Endodermal cell (in vitro differentiated cells): ENCODE data around the gene IER2. TPM values are rescaled to one million over a fixed set of nuclear protein-coding genes. Genes with fewer than 3 reads are reported as not detected.
A peak's percentile ranks its signal among the peaks of the same experiment; 100 is the strongest.

Source experiments
- DNase-seq: peaks from one replicate; pipeline ENCODE4 v3.0.0-alpha.2; 2017
- H3K27ac ChIP-seq: 2 replicates; pipeline ENCODE4 v1.5.1; 2013; ENCODE audit warnings: mild to moderate bottlenecking, low read depth, low read length, moderate library complexity
- H3K27me3 ChIP-seq: 2 replicates; pipeline ENCODE4 v1.6.1; 2013; ENCODE audit warnings: mild to moderate bottlenecking, low read length, moderate library complexity; ENCODE audit not compliant: insufficient read depth, control insufficient read depth, poor library complexity, severe bottlenecking
- H3K36me3 ChIP-seq: 2 replicates; pipeline ENCODE4 v1.7.0; 2013; ENCODE audit warnings: mild to moderate bottlenecking, low read length, moderate library complexity; ENCODE audit not compliant: control insufficient read depth, insufficient read depth
- H3K4me1 ChIP-seq: one replicate; pipeline ENCODE4 v1.7.0; 2013; ENCODE audit warnings: low read length; ENCODE audit not compliant: control insufficient read depth, insufficient read depth
- H3K4me3 ChIP-seq: 2 replicates; pipeline ENCODE4 v1.5.1; 2013; ENCODE audit warnings: mild to moderate bottlenecking, low read length, moderate library complexity
- H3K9ac ChIP-seq: 2 replicates; pipeline ENCODE4 v1.6.1; 2013; ENCODE audit warnings: mild to moderate bottlenecking, low read length, moderate library complexity; ENCODE audit not compliant: poor library complexity, severe bottlenecking; ENCODE audit errors: extremely low read depth
- H3K9me3 ChIP-seq: 2 replicates; pipeline ENCODE4 v1.6.1; 2013; ENCODE audit warnings: mild to moderate bottlenecking, low read length, moderate library complexity; ENCODE audit not compliant: control insufficient read depth
- H3K27ac Mint-ChIP-seq: 2 replicates; pipeline ENCODE4 v1.8.0; 2020; ENCODE audit warnings: mixed read lengths
- H3K27me3 Mint-ChIP-seq: 2 replicates; pipeline ENCODE4 v1.8.0; 2021; ENCODE audit warnings: mild to moderate bottlenecking, mixed read lengths; ENCODE audit not compliant: insufficient read depth
- H3K36me3 Mint-ChIP-seq: 2 replicates; pipeline ENCODE4 v1.8.0; 2020; ENCODE audit warnings: low read depth, mixed read lengths
- H3K4me1 Mint-ChIP-seq: 2 replicates; pipeline ENCODE4 v1.8.0; 2020; ENCODE audit warnings: mixed read lengths
- H3K4me3 Mint-ChIP-seq: 2 replicates; pipeline ENCODE4 v1.8.0; 2020; ENCODE audit warnings: mild to moderate bottlenecking, moderate library complexity, mixed read lengths
- H3K9me3 Mint-ChIP-seq: 2 replicates; pipeline ENCODE4 v1.8.0; 2020; ENCODE audit warnings: mild to moderate bottlenecking, mixed read lengths
- WGBS, 2 experiments: methylation state at CpG; one replicate each; pipeline versions ENCODE4 v1.1.5 to v1.1.7; 2013; ENCODE audit warnings: missing lambda C conversion rate in 2 of 2, mixed read lengths in 1 of 2; ENCODE audit not compliant: insufficient coverage in 1 of 2, insufficient read length in 1 of 2; 5-methylcytosine and 5-hydroxymethylcytosine counted together
- total RNA-seq, 2 donors: library from RNA; stranded (reverse); fragmentation: NEBNext Ultra II Directional in 1 of 2; extraction: Animal tissue kit (Norgen Biotek cat#: 25700) in 1 of 2; gene quantifications; 2 replicates in 1 of 2; 3 replicates in 1 of 2; pipeline ENCODE4 v1.2.1, GENCODE V29; 2021
- TF ChIP-seq, protein P1 (sequence below): fragments of 200-600 bp; sonication (generic); conservative IDR thresholded peaks from 2 replicates; pipeline ENCODE4 v1.5.0; 2021; ENCODE audit warnings: antibody characterized with exemption, mild to moderate bottlenecking

The IER2 gene
- total RNA-seq, 2 donors from 2014 or later: 55.3 to 66.6 TPM

DNA sequence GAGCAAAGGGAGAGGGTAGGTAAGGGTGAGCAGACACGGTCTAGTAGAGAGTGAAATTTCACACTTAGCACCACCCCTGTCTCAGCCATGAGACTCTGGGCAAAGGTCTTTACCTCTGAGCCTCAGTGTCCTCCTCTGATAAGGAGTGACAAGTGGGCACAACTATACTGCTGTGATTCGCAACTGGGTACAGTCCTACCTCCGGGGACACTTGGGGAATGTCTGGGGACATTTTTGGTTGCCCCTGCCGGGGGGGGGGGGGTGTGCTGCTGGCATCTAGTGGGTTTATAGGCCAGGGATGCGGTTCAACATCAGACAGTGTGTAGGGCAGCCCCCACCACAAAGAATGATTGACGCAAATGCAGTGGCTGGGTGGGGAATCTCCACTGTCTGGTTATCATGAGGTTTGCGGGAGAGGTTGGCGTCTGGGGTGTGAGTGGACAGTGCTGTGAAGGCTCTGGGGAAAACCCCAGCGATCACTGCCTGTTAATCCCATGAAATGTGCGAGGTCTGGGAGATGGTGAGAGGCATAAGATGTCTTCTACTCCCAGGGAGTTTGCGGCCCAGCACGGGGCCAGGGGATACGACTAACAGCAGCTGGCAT is 27.8 kb upstream of the IER2 start:
- Histone ChIP-seq H3K9ac (no peak overlapping the region), H3K4me1 (peaks cover 25% of the 10 kb centered on the region), H3K27me3 (no peaks in the 10 kb centered on the region), H3K36me3 (peaks cover 49% of the 10 kb centered on the region), H3K9me3 (no peaks in the 10 kb centered on the region), H3K4me3 (no peak overlapping the region), H3K27ac (no peak overlapping the region)
- H3K27me3 Mint-ChIP-seq: no peaks in the 10 kb centered on the region
- no peak for DNase-seq
- TF ChIP-seq, protein P1, sequence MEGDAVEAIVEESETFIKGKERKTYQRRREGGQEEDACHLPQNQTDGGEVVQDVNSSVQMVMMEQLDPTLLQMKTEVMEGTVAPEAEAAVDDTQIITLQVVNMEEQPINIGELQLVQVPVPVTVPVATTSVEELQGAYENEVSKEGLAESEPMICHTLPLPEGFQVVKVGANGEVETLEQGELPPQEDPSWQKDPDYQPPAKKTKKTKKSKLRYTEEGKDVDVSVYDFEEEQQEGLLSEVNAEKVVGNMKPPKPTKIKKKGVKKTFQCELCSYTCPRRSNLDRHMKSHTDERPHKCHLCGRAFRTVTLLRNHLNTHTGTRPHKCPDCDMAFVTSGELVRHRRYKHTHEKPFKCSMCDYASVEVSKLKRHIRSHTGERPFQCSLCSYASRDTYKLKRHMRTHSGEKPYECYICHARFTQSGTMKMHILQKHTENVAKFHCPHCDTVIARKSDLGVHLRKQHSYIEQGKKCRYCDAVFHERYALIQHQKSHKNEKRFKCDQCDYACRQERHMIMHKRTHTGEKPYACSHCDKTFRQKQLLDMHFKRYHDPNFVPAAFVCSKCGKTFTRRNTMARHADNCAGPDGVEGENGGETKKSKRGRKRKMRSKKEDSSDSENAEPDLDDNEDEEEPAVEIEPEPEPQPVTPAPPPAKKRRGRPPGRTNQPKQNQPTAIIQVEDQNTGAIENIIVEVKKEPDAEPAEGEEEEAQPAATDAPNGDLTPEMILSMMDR: no peak
- H3K36me3 Mint-ChIP-seq: peaks cover 32% of the 10 kb centered on the region
- 91 to 95% methylated on average over 10 to 13 of the region's 13 CpGs for WGBS, 2 experiments
- peaks cover 42% of the 10 kb centered on the region for H3K4me1 Mint-ChIP-seq
- no peaks in the 10 kb centered on the region for H3K9me3 Mint-ChIP-seq
- H3K27ac Mint-ChIP-seq: peak overlapping the region; percentile 89
- no peak overlapping the region for H3K4me3 Mint-ChIP-seq

DNA sequence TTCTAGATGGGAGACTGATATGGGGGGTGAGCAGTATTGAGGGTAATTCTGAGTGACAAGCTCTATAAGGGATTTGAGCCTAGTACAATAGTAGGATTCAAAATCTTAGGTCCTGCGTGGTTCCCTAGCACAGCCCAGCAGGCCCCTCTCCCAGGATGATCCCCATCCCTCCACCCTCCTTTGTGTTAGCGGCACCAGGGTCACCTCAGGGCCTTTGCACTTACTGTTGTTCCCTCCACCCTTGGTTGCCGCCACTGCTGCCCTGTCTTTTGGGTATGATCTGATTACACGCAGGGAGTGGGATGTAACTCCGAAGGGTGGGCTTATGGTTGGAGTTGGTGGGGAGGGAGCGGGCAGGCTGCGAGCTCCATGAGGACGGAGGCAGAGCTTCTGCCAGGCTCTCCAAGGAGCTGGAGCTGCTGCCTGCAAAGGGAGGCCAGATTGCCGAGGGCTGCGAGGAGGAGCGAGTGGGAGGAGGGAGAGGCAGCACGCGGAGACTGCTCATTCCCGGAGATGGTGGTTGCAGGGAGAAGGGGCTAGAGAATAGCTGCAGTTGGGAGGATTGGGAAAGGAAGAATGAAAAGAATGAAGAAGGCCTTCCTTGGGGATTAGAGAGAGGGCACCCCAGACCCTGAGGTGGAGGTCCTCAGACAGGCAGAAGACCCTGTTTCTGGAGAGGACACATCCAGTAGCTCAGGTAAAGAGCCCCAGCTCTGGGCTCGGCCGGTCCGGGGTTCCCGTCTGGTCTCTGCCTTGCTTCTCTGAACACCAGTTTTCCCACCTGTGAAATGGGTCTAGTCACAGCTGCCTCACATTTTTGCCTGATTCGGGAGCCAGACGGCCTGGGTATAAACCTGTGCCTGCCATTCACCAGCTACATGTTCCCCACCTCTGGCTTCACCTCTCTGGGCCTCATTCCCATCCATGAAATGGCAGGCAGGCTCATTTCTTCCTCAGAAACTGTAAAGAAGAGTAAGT is 26.9 kb upstream of the IER2 start:
- Histone ChIP-seq H3K27ac (no peak overlapping the region), H3K27me3 (no peaks in the 10 kb centered on the region), H3K4me3 (no peak overlapping the region), H3K36me3 (peaks cover 57% of the 10 kb centered on the region), H3K9me3 (no peaks in the 10 kb centered on the region), H3K4me1 (peaks cover 25% of the 10 kb centered on the region), H3K9ac (no peak overlapping the region)
- 87 to 90% methylated on average over 16 to 20 of the region's 20 CpGs for WGBS, 2 experiments
- Mint-ChIP-seq H3K4me1 (peaks cover 42% of the 10 kb centered on the region), H3K36me3 (peaks cover 34% of the 10 kb centered on the region), H3K27ac (peak overlapping the region; percentile 89), H3K4me3 (no peak overlapping the region), H3K27me3 (no peaks in the 10 kb centered on the region), H3K9me3 (no peaks in the 10 kb centered on the region)
- TF ChIP-seq, protein P1: no peak
- no peak for DNase-seq

GRCh38 chr19:13127051-13127450 is 23.2 kb upstream of the IER2 start:
- TF ChIP-seq, protein P1: no peak
- H3K4me1 Mint-ChIP-seq: peaks cover 12% of the 10 kb centered on the region
- H3K4me3 Mint-ChIP-seq: no peak overlapping the region
- Histone ChIP-seq H3K27ac (no peak overlapping the region), H3K4me3 (no peak overlapping the region), H3K9ac (no peak overlapping the region), H3K27me3 (no peaks in the 10 kb centered on the region), H3K4me1 (peaks cover 3% of the 10 kb centered on the region), H3K9me3 (no peaks in the 10 kb centered on the region), H3K36me3 (peaks cover 55% of the 10 kb centered on the region)
- no peak for DNase-seq
- no peaks in the 10 kb centered on the region for H3K9me3 Mint-ChIP-seq
- WGBS, 2 experiments: 86 to 92% methylated on average over 1 to 6 of the region's 9 CpGs
- H3K36me3 Mint-ChIP-seq: peaks cover 41% of the 10 kb centered on the region
- H3K27me3 Mint-ChIP-seq: no peaks in the 10 kb centered on the region
- H3K27ac Mint-ChIP-seq: no peak overlapping the region
